ENCODE data around the gene CDK5RAP2.

CDK5RAP2 gene

DNA sequence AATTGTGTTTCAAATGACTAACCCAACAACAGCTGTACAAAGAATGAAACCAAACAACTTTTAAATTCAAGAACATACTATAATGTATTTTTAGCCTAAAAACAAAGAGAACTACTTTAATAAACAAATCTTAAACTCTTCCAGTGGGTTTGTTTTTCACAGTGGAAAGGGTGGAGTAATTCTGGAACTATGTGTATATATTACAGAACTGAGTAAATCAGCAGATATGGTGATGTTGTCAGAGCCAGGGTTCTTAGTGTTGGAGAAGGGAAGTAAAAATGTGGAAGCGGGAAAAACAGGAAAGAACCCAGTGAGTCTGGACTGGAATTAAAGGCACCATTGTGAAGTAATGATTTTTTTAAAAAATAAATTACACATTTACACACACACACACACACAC is 144.9 kb downstream of the CDK5RAP2 start:
- no peak overlapping the region for H3K27ac ChIP-seq

DNA sequence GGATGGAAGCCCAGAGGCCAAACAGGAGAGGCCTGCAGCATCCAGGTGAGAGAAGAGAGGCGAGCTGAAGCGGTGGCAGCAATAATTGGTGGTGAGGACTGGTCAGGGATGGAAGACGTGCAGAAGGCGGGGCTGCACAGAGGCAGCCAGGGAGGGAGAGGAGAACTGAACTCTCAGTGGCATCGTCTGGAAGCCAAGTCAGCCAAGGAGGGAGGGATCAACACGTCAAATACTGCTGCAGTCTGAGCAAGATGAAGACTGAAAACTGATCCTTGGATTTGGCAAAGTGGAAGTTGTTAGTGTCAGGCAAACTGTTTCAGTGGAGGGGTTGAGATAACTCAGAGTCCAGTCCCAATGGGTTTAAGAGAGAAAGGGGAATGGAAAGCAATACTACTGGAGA is 145.4 kb downstream of the CDK5RAP2 start:
- TF ChIP-seq, protein P1, sequence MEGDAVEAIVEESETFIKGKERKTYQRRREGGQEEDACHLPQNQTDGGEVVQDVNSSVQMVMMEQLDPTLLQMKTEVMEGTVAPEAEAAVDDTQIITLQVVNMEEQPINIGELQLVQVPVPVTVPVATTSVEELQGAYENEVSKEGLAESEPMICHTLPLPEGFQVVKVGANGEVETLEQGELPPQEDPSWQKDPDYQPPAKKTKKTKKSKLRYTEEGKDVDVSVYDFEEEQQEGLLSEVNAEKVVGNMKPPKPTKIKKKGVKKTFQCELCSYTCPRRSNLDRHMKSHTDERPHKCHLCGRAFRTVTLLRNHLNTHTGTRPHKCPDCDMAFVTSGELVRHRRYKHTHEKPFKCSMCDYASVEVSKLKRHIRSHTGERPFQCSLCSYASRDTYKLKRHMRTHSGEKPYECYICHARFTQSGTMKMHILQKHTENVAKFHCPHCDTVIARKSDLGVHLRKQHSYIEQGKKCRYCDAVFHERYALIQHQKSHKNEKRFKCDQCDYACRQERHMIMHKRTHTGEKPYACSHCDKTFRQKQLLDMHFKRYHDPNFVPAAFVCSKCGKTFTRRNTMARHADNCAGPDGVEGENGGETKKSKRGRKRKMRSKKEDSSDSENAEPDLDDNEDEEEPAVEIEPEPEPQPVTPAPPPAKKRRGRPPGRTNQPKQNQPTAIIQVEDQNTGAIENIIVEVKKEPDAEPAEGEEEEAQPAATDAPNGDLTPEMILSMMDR (conservative IDR thresholded peaks at IDR 0.05) = no peak
- no peak for TF ChIP-seq ZFX (IDR thresholded peaks at IDR 0.05)
- no peak overlapping the region for H3K27ac ChIP-seq

More for the DNA sequence above, 144.9 kb downstream of the CDK5RAP2 start:
- TF ChIP-seq, protein P1 (conservative IDR thresholded peaks at IDR 0.05) = no peak
- TF ChIP-seq ZFX (IDR thresholded peaks at IDR 0.05) = no peak

DNA sequence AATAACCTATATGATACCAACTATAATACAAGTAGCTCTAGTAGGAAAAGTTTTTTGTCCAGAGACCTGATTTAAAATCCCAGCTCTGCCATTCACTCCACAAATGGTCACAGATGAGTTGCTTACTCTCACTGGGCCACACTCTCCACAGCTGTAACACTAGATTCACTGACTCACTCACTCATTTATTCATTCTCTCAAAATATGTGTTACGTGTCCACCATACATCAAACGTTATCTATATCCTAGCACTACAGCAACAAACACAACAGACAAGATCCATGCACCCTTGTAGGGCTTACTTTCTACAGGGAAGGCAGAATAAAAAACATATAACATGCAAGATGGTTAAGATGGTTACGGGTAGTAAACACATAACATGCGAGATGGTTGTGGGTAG is 146.3 kb downstream of the CDK5RAP2 start:
- TF ChIP-seq ZFX (IDR thresholded peaks at IDR 0.05) = no peak
- TF ChIP-seq, protein P1 (conservative IDR thresholded peaks at IDR 0.05) = no peak
- H3K27ac ChIP-seq = no peak overlapping the region

DNA sequence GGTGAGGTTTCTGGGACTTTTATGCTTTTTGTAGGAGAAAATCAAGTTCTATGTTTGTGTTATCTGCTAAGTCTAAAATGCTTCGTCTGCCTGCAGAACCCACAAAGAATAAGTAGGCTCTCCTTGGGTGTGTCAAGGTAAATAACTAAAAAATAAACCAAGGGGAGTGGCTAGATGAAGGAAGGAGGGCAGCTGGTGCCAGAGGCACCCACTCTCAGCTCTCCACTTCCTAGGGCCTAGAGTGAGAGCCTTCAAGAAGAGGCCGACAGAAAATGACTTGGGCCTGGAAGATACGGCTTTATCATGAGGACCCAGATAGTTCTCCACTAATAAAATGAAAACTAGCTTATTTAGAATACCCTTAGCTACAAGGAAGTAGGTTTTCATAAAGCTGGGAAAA is 147.4 kb downstream of the CDK5RAP2 start:
- TF ChIP-seq, protein P1 (conservative IDR thresholded peaks at IDR 0.05) = no peak
- no peak overlapping the region for H3K27ac ChIP-seq

DNA sequence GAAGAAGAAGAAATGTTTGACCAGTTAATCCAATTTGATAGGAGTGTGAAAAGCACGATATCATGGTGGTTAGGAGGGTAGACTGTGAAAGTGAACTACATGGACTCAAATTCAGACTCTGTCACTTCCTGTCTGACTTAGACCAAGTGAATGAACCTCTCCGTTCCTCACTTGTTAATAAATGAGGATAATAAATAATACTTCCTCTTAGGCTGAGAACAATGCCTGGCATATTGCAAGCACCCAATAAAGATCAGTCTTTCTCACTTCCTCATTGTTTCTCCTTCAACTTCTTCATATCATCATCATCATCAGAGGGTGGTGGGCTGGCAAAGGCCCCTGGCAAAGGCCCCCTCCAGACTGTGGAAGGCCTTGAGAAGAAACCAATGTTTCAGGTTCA is 148.7 kb downstream of the CDK5RAP2 start:
- TF ChIP-seq, protein P1 (conservative IDR thresholded peaks at IDR 0.05) = no peak
- H3K27ac ChIP-seq = no peak overlapping the region

DNA sequence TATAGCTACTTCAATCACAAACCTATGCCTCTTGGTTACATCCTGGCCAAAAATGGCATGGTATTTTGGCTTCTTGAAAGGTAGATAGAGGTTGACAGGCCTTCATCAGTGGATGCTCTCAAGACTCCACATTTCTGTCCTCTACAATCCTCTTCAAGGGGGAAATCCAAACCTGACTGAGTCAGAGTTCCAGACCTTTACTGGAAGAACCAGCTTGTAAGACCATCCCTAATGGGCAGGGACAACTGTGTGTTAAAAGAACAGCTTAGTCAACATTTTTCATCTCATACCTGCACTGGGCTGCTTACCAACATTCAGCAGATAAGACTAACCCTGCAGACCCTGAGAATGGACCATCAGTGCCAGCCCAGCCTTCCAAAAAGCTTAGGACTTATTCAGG is 155.7 kb downstream of the CDK5RAP2 start:
- no peak overlapping the region for H3K27ac ChIP-seq
- TF ChIP-seq ZFX (IDR thresholded peaks at IDR 0.05) = no peak
- TF ChIP-seq, protein P1 (conservative IDR thresholded peaks at IDR 0.05) = no peak

DNA sequence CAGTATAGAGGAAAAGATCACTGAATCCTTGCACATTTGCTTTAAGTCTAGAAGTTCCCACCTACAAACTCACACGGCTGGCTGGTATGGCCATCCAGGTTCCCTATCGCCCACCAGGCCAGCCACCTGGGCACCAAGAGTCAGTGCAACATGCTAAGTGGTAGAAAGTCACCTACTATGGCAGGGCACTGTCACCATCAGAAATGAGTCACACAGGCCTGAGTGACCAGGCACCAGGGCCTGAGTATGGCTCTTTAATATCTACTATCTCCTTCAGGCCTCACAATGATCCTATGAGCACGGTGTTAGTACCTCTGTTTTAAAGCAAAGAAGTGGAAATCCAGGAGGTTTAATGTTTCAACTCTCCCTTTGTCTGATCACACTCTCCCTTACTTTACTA is 156.2 kb downstream of the CDK5RAP2 start:
- TF ChIP-seq, protein P1 (conservative IDR thresholded peaks at IDR 0.05) = no peak
- no peak for TF ChIP-seq ZFX (IDR thresholded peaks at IDR 0.05)
- H3K27ac ChIP-seq = no peak overlapping the region

All from C4-2B (cell line).